HL-60/S4 treated with retinoic acid at 250 ng/mL for 4 days and 3 days (cell line): Measurements from ENCODE around the gene TMEM164.
"Not testable (repeated sequence)": the region's sequence is repeated elsewhere in the genome, so short reads cannot be mapped to it uniquely, and the experiment has no call there.

ENCODE experiments used
- in situ Hi-C: fragments of 300-500 bp; cut with MboI; formaldehyde crosslinking; loops from 2 replicates; pipeline ENCODE4 v1.7.0; 2022; ENCODE audit warnings: low sequenced_read_pairs

The TMEM164 gene

GRCh38 chrX:110125446-110126162 is 122.7 kb downstream of the TMEM164 start:
- in situ Hi-C loops: no loop called here

GRCh38 chrX:110131031-110131430 is 128.1 kb downstream of the TMEM164 start:
- in situ Hi-C loops: no loop called here

- in situ Hi-C loops: no loop called here
These were observed 129.7 kb downstream of the TMEM164 start for GRCh38 chrX:110132450-110133114.

DNA sequence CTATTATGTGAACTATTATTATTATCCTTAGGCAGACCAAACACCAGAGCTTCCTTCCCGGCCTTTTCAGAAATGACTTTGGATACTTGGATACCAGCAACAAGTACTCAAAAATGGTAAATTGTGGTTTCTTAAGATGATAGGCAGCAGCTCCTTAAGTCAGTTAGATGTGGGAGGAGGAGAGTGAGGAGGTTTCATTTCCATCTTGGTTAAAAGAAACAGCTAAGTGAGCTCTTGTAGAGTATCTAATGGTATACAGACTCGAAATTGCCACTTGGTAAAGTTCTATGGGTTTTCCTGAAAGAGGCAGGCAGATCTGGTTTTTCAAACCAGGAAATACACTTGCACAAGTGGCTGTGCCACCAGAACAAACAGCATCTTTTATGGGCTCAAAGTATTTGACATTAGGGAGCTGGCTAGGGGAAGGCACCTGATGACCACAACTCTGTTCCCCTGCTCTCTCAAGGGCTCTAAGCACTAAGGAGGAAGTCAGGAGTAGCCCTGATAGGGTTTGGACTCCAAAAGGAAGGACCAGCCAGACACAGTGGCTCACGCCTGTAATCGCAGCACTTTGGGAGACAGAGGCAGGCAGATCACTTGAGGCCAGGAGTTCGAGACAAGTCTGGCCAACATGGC is 130.9 kb downstream of the TMEM164 start:
- in situ Hi-C loops: no loop called here

DNA sequence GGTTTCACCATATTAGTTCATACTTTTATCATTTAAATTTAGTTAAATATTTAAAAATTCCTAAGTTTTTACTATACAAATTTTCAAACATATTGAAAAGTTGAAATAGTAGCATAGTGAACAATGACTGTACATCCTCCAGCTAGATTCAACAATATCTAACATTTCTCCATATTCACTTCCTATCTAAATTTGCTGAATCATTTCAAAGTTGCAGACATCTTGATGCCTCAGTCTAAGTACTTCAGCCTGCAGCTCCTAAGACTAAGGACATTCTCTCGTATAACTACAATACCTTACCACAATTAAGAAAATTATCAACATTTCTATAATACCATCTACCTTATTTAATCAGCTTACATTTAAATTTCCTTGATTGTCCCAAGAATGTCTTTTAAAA is 132.7 kb downstream of the TMEM164 start:
- in situ Hi-C loops: no loop called here

- in situ Hi-C loops: no loop called here
These were observed 133.2 kb downstream of the TMEM164 start for GRCh38 chrX:110136136-110136535.

GRCh38 chrX:110138557-110138956 is 135.6 kb downstream of the TMEM164 start:
- in situ Hi-C loops: no loop called here

GRCh38 chrX:110139172-110139571 is 136.3 kb downstream of the TMEM164 start:
- in situ Hi-C loops: no loop called here

DNA sequence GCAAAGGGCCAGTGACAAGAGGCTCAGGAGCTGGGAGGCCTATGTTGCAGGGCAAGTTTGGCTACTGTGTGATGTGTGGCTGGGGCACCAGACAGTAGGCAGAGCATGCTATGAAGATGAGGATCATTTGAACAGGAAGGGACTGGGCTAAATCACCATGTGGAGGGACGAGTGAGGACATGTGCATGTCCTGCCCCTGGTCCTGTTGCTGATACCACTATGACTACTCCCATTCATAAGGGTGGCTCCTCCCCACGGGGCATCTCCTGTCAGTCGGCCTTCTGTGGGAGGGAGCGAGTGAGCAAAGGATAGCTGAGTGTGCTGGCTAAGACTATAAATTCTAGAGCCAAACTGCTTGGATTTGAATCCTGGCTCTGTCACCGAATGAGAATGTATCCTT is 139.2 kb downstream of the TMEM164 start:
- in situ Hi-C loops: no loop called here

DNA sequence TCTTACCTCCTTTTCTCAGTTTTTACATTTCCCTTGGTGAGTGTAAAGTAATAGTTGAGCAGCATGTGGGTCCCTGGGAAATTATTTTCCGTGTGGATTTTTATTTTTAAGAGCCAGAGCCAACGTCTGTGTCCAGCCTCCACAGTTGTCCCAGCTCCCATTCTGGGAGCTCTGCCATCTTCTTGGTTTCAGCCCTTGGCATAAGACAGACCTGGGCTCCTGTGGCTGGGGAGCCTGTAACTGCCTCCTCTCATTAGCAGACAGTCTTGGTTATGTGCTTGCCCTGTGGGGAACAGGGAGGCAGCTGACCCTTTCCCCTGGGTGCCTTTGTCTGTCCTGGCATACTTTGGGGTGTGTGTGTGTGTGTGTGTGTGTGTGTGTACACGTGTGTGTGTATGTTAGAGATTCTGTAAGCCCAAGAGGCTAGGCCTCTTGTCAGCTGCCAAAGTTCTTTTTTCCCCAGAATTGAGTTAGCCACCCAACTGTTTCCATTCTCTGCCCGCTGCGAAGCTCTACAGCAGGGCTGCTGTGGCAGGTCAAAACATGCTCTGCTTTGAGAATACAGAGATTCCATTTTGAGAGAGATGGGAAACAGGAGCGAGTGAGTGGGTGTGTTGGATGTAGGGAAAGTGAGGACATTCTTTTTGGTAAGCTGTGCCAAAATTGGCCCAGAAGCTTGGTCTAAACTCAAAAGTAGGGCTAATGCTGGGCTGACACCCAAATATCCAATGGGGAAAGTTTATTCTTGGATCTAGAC is 140.7 kb downstream of the TMEM164 start:
- in situ Hi-C loops: no loop called here

GRCh38 chrX:110145311-110145710 is 142.4 kb downstream of the TMEM164 start:
- in situ Hi-C loops: no loop called here

GRCh38 chrX:110145854-110146253 is 142.9 kb downstream of the TMEM164 start:
- in situ Hi-C loops: no loop called here

GRCh38 chrX:110146521-110146920 is 143.6 kb downstream of the TMEM164 start:
- in situ Hi-C loops: no loop called here

DNA sequence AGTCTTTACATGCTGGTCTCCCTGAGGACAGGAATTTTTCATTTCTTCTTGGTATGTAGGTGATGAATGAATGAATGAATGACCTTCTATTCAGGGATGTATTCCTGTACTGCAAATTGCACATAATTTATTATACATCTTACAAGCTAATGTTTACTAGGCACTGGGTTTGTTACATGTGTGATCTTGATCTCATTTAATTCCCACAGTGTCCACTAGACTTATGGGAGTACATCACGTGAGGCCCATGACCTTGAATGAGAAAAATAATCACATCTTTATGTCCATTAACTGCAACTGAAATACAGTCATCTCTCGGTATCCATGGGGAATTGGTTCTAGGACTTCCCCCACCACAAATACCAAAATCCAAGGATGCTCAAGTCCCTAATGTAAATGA is 150.3 kb downstream of the TMEM164 start:
- in situ Hi-C loops: no loop called here

DNA sequence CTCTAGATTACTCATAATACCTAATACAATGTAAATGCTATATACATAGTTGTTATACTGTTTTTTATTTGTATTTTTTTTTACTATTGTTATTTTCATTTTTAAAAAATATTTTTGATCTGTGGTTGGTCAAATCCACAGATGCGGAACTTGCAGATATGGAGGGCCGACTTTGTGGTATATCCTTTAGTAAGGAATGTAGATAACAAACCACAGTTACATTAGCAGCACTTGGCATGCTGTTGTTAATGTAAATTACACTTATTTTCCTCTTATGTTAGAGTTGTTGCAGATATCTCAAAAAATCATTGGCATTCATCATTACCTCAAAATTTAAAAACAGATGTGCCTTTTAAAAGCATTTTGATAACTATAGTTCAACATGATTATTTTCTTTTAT is 151.0 kb downstream of the TMEM164 start:
- in situ Hi-C loops: no loop called here

GRCh38 chrX:110154328-110154727 is 151.4 kb downstream of the TMEM164 start:
- in situ Hi-C loops: not testable (repeated sequence)

- in situ Hi-C loops: no loop called here
These were observed 152.8 kb downstream of the TMEM164 start for GRCh38 chrX:110155759-110156158.

DNA sequence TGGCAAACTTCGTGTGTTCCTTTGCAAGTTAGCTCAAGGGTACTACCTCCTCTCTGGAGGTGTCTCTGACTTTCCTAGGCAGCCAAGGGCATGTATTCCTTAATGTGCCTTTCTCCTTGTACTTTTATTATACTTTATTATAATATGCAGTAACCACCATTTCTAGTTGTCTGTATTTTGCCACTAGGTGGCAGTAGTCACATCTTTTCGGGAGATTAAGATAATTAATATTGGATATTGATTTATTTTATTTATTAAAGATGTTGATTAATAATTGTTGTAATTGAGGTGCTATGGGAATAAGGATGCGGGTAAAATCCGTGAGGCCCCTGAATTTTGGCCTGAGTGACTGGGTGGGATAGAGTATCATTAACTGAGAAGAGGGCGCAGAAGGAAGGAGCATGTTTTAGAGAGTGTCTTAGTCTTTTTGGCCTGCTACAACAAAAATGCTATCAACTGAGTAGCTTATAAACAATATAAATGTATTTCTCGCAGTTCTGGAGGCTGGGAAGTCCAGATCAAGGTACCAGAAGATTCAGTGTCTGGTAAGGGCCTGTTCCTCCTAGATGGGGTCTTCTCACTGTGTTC is 153.3 kb downstream of the TMEM164 start:
- in situ Hi-C loops: no loop called here

DNA sequence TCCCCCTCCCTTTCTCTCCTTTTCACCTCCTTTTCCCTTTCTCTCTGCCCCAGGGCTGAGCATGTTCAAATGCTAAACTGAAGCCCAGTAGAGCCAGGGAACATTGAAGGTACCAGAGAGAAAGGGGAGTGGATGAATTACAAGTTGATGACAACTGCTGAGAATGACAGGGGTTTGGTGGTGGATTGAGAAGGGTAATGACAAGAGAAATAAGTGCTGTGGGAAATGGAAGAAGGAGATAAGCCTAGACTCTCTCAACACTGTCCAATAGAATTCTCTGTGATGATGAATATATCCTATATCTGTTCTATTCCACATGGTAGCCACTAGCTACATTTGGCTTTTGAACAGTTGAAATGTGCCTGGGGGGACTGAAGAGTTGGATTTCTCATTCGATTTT is 154.5 kb downstream of the TMEM164 start:
- in situ Hi-C loops: no loop called here

DNA sequence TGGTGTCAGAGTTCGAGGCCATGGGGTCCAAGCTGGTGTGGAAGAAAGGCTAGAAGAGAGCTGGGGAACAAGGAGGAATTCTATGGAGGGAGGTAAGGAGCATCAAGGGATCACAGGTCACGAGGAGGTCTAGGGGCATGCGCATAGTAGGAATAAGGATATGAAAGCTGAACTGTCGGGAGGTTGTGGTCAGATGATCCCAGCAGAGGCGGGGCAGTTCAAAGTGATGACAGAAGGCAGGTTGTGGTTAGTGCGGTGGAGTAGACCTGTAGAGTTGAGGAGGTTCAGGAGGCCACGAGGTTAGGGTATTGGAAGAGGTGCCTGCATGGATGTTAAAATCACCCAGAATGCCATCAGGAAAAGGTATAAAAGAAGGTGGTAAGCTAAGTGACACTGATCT is 156.3 kb downstream of the TMEM164 start:
- in situ Hi-C loops: no loop called here

DNA sequence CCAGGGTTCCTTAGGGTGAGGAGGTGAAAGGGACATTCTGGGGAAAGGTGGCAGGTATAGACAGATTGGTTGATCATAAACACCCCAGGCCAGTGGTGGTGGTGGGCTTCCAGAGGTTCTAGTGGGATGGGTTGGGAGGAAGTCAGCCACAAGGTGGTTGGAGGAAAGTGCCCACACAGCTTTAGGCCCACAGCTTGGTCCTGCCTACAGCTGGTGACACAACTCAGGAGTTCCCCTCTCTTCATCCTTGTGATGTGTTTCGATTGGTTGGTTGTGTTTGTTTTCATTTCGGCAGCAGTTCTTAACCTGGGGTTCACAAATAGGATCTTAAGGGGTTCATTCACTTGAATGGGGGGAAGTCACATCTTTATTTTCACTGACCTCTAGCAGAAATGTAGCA is 157.0 kb downstream of the TMEM164 start:
- in situ Hi-C loops: loop anchor here (10.0 kb wide), 1 partner anchor 245 kb away; no protein-coding TSS in a partner anchor
